HepG2 (cell line): Measurements from ENCODE around the gene CABP5. TPM values are rescaled to one million over a fixed set of nuclear protein-coding genes. Genes with fewer than 3 reads are reported as not detected.

ENCODE experiments used
- ATAC-seq: fragments of 200-7000 bp; cut with Tn5 transposase; 3 replicates; pipeline ENCODE4 v1.9.1; 2020; ENCODE audit warnings: mild to moderate bottlenecking, moderate library complexity
- BruUV-seq: library from RNA; stranded (reverse); fragments of 400-500 nt; replicated peaks from 2 replicates; lab custom pipeline; 2021; lab: Mats Ljungman, UMichigan
- CTCF ChIA-PET: fragments of 300-600 bp; formaldehyde crosslinking; extraction: SDS; loops from one replicate; lab custom pipeline; 2021; ENCODE audit warnings: low total read pairs, inconsistent platforms, low intra/inter-chr PET ratio; lab: Yijun Ruan, JAX
- POLR2A ChIA-PET: fragments of 350-600 bp; sonication (Branson Sonifier 250); formaldehyde crosslinking; loops from one replicate; lab custom pipeline; 2020; ENCODE audit warnings: antibody characterized with exemption, inconsistent platforms; lab: Yijun Ruan, JAX
- DNase-seq: peaks from one replicate; pipeline ENCODE4 v3.0.0-alpha.2; 2015; ENCODE audit warnings: low spot score
- FAIRE-seq: peaks from 3 replicates; lab custom pipeline; 2011; peaks lifted over from hg19 to GRCh38; lab: Jason Lieb, UNC
- H2AFZ ChIP-seq: one replicate; pipeline ENCODE4 v1.6.1; 2011; ENCODE audit warnings: low read length, inconsistent platforms
- H3K27ac ChIP-seq: fragments of 300-600 bp; 3 replicates; pipeline ENCODE4 v1.8.0; 2011; ENCODE audit warnings: mixed run types, mild to moderate bottlenecking, mixed read lengths, low read length, inconsistent platforms; ENCODE audit not compliant: insufficient read depth; ENCODE audit errors: extremely low read length
- H3K27me3 ChIP-seq, 2 experiments: fragments of 200-600 bp in 1 of 2; 2 replicates in 1 of 2; 3 replicates in 1 of 2; pipeline versions ENCODE4 v1.6.0 to v1.8.0; 2011; ENCODE audit warnings: low read length in 2 of 2, mild to moderate bottlenecking in 2 of 2, moderate library complexity in 2 of 2, inconsistent platforms in 1 of 2; ENCODE audit not compliant: insufficient read depth in 2 of 2, control insufficient read depth in 1 of 2
- H3K36me3 ChIP-seq, 2 experiments: fragments of 200-600 bp in 1 of 2; replicated peaks in 1 of 2; 2 replicates in 1 of 2; 3 replicates in 1 of 2; pipeline versions ENCODE4 v1.5.1 to v1.8.0; 2011; ENCODE audit warnings: low read length in 2 of 2, inconsistent platforms in 1 of 2; ENCODE audit not compliant: insufficient read depth in 2 of 2, control insufficient read depth in 1 of 2
- H3K4me1 ChIP-seq: 2 replicates; pipeline ENCODE4 v1.5.1; 2012; ENCODE audit warnings: low read length, inconsistent platforms; ENCODE audit not compliant: insufficient read depth
- H3K4me2 ChIP-seq: 2 replicates; pipeline ENCODE4 v1.6.0; 2011; ENCODE audit warnings: low read depth, low read length, inconsistent platforms
- H3K4me3 ChIP-seq, 3 experiments: fragments of 200-600 bp in 1 of 3; sonication (generic), shearing (Covaris generic) in 1 of 3; replicated peaks in 1 of 3; 2 replicates each; pipeline ENCODE4 v1.5.1; 2011 to 2016; ENCODE audit warnings: low read length in 3 of 3, inconsistent platforms in 2 of 3, low read depth in 2 of 3, mild to moderate bottlenecking in 2 of 3, control low read depth in 1 of 3, mixed read lengths in 1 of 3; ENCODE audit not compliant: insufficient read depth in 1 of 3
- H3K79me2 ChIP-seq: one replicate; pipeline ENCODE4 v1.6.1; 2011; ENCODE audit warnings: low read length, inconsistent platforms; ENCODE audit not compliant: insufficient read depth
- H3K9ac ChIP-seq: 2 replicates; pipeline ENCODE4 v1.6.0; 2011; ENCODE audit warnings: mild to moderate bottlenecking, low read depth, low read length, inconsistent platforms; ENCODE audit not compliant: insufficient read depth
- H3K9me3 ChIP-seq: 2 replicates; pipeline ENCODE4 v1.5.1; 2012; ENCODE audit warnings: mild to moderate bottlenecking, low read length
- H4K20me1 ChIP-seq: 2 replicates; pipeline ENCODE4 v1.6.0; 2011; ENCODE audit warnings: inconsistent platforms, mild to moderate bottlenecking, low read length, moderate library complexity; ENCODE audit not compliant: insufficient read depth
- ATF2 ChIP-seq: sonication (generic); formaldehyde crosslinking; IDR thresholded peaks from 2 replicates; pipeline ENCODE4 v1.4.0; 2020; ENCODE audit warnings: missing genetic modification reagents
- SP2 ChIP-seq: sonication (generic); formaldehyde crosslinking; IDR thresholded peaks from 2 replicates; pipeline ENCODE4 v1.5.1; 2020; ENCODE audit warnings: mild to moderate bottlenecking, missing genetic modification reagents
- TEAD2 ChIP-seq: sonication (generic); formaldehyde crosslinking; IDR thresholded peaks from 2 replicates; pipeline ENCODE4 v1.9.0; 2021; ENCODE audit warnings: missing genetic modification reagents
- ZNF629 ChIP-seq: sonication (generic); formaldehyde crosslinking; conservative IDR thresholded peaks from 2 replicates; pipeline ENCODE4 v1.5.0; 2020; ENCODE audit warnings: missing genetic modification reagents
- ZNF761 ChIP-seq: sonication (generic); formaldehyde crosslinking; conservative IDR thresholded peaks from 2 replicates; pipeline ENCODE4 v1.4.0; 2020; ENCODE audit warnings: mild to moderate bottlenecking, missing genetic modification reagents
- WGBS: methylation state at CpG from one replicate; pipeline ENCODE4 v1.1.6; 2017; ENCODE audit warnings: low lambda C conversion rate; 5-methylcytosine and 5-hydroxymethylcytosine counted together
- in situ Hi-C: cut with HindIII; loops from 2 replicates; pipeline ENCODE4 v1.10.0; 2017; ENCODE audit warnings: low pct_unique_long_range_greater_than_20kb; ENCODE audit not compliant: extremely low pct_ligation_motif_present
- intact Hi-C: fragments of 100-400 bp; cut with micrococcal nuclease; formaldehyde crosslinking; loops from one replicate; pipeline ENCODE4 v1.10.0; 2022; ENCODE audit not compliant: unreplicated experiment
- polyA plus RNA-seq, 8 experiments: library from polyadenylated mRNA; depleted of rRNA in 3 of 8; stranded (reverse) in 7 of 8; unstranded in 1 of 8; fragments of >200 nt; fragmentation: Illumina TruSeq in 4 of 8; extraction: Trizol in 4 of 8; gene quantifications; 2 replicates each; pipeline versions ENCODE4 v1.2.1 to v1.2.3, GENCODE V29; 2011 to 2016; ENCODE audit warnings: low read depth in 4 of 8, missing spikeins in 1 of 8, mixed read lengths in 1 of 8; ENCODE audit not compliant: insufficient read depth in 1 of 8
- total RNA-seq, 5 experiments: library from RNA; depleted of rRNA; stranded (reverse); fragments of >200 nt; fragmentation: Illumina TruSeq; extraction: Trizol; gene quantifications; 2 replicates each; pipeline ENCODE4 v1.2.3, GENCODE V29; 2016; ENCODE audit warnings: low read depth in 1 of 5
- TF ChIP-seq, protein P1 (sequence below): sonication (generic); formaldehyde crosslinking; IDR thresholded peaks from 2 replicates; pipeline ENCODE4 v1.4.0; 2020; ENCODE audit warnings: missing genetic modification reagents, borderline replicate concordance
- TF ChIP-seq, protein P2 (sequence below): sonication (generic); formaldehyde crosslinking; IDR thresholded peaks from 2 replicates; pipeline ENCODE4 v1.4.0; 2020; ENCODE audit warnings: missing genetic modification reagents, mild to moderate bottlenecking, borderline replicate concordance

The CABP5 gene
- total and polyA plus RNA-seq, 2 of the 13 experiments (the other 11 are each of a cell fraction or from before 2014, with no cell fraction given): not detected

DNA sequence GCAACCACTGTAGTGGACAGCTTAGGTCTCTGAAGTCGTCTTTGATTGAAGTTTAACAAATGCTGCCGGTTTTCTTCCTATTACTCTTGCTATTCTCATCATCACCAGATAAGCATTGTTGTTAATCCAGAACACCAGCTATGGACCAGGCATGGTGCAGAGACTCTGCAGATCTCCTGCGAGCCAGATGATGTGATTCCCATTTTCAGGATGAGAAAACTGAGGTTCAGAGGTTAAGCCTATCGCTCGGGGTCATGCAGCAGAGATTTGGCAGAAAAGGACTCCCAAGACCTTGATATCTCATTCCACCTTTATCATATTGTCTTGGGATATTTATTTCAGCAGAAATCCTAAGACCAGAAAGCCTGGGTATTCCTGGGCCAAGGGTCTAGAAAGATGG is 16.5 kb upstream of the CABP5 start:
- in situ Hi-C loops (no loop called here), intact Hi-C loops (no loop called here)
- WGBS: 29% methylated on average over 5 of the region's 5 CpGs
- Histone ChIP-seq H3K4me3 (no peak overlapping the region), H3K27ac (no peak overlapping the region), H2AFZ (no peak overlapping the region), H3K4me1 (no peaks in the 10 kb centered on the region), H3K9me3 (no peaks in the 10 kb centered on the region), H3K27me3 (peaks cover 0 to 2% of the 10 kb centered on the region in 2 experiments; a peak in 1 of 5 replicates), H3K36me3 (no peaks in the 10 kb centered on the region), H3K79me2 (no peaks in the 10 kb centered on the region), H3K9ac (no peak overlapping the region), H3K4me2 (no peak overlapping the region), H4K20me1 (no peaks in the 10 kb centered on the region)
- DNase-seq: no peak
- no TSS peak for BruUV-seq
- FAIRE-seq: no peak
- ChIA-PET CTCF (no interaction called here), POLR2A (no interaction called here)
- TF ChIP-seq ZNF629 (CRISPR knock-in tag) (peak; percentile 61), SP2 (no peak)
- no peak for ATAC-seq

DNA sequence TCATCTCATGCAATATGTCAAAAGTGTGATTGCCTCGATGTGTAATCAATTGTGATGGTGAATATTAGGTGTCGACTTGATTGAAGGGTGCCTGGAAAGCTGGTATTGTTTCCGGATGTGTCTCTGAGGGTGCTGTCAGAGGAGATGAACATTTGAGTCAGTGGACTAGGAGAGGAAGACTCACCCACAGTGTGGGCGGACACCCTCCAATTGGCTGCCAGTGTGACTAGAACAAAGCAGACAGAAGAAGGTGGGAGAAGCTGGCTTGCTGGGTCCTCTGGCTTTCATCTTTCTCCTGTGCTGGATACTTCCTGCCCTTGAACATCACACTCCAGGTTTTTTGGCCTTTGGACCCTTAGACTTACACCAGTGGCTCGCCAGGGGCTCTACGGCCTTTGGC is 15.5 kb upstream of the CABP5 start:
- in situ Hi-C loops (no loop called here), intact Hi-C loops (no loop called here)
- no peak overlapping the region for H2AFZ ChIP-seq
- no peaks in the 10 kb centered on the region for H4K20me1 ChIP-seq
- no peak for FAIRE-seq
- no peaks in the 10 kb centered on the region for H3K79me2 ChIP-seq
- H3K9ac ChIP-seq: no peak overlapping the region
- TF ChIP-seq, protein P1, sequence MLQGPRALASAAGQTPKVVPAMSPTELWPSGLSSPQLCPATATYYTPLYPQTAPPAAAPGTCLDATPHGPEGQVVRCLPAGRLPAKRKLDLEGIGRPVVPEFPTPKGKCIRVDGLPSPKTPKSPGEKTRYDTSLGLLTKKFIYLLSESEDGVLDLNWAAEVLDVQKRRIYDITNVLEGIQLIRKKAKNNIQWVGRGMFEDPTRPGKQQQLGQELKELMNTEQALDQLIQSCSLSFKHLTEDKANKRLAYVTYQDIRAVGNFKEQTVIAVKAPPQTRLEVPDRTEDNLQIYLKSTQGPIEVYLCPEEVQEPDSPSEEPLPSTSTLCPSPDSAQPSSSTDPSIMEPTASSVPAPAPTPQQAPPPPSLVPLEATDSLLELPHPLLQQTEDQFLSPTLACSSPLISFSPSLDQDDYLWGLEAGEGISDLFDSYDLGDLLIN (CRISPR knock-in tag): no peak
- no peak for TF ChIP-seq TEAD2 (CRISPR knock-in tag)
- TF ChIP-seq, protein P2, sequence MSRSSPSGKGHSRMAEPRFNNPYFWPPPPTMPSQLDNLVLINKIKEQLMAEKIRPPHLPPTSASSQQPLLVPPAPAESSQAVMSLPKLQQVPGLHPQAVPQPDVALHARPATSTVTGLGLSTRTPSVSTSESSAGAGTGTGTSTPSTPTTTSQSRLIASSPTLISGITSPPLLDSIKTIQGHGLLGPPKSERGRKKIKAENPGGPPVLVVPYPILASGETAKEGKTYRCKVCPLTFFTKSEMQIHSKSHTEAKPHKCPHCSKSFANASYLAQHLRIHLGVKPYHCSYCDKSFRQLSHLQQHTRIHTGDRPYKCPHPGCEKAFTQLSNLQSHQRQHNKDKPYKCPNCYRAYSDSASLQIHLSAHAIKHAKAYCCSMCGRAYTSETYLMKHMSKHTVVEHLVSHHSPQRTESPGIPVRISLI (CRISPR knock-in tag): peak; percentile 17; the same call in 1 of the 2 replicates
- TF ChIP-seq ATF2: no peak
- no peak for TF ChIP-seq ZNF761 (CRISPR knock-in tag)
- DNase-seq: peak; percentile 7
- no peak overlapping the region for H3K27ac ChIP-seq
- ATAC-seq: no peak
- no peaks in the 10 kb centered on the region for H3K36me3 ChIP-seq
- 31% methylated on average over 6 of the region's 6 CpGs for WGBS
- BruUV-seq: no TSS peak
- no peak overlapping the region for H3K4me2 ChIP-seq
- ChIA-PET CTCF (no interaction called here), POLR2A (no interaction called here)
- no peaks in the 10 kb centered on the region for H3K9me3 ChIP-seq
- peaks cover 0 to 2% of the 10 kb centered on the region in 2 experiments; a peak in 1 of 5 replicates for H3K27me3 ChIP-seq
- no peak overlapping the region for H3K4me3 ChIP-seq
- H3K4me1 ChIP-seq: no peaks in the 10 kb centered on the region
